Glutamatergic neuron (in vitro differentiated cells): ENCODE results near the gene TNS1. TPM values are rescaled to one million over a fixed set of nuclear protein-coding genes. Genes with fewer than 3 reads are reported as not detected.

Source experiments
- DNase-seq: peaks from one replicate; pipeline ENCODE4 v3.0.0; 2022
- H3K27ac Mint-ChIP-seq: one replicate; pipeline ENCODE4 v1.8.0; 2020; ENCODE audit warnings: mild to moderate bottlenecking, mixed read lengths, inconsistent platforms; ENCODE audit not compliant: unreplicated experiment
- H3K27me3 Mint-ChIP-seq: one replicate; pipeline ENCODE4 v1.8.0; 2020; ENCODE audit warnings: mild to moderate bottlenecking, moderate library complexity, mixed read lengths, inconsistent platforms; ENCODE audit not compliant: unreplicated experiment
- H3K36me3 Mint-ChIP-seq: one replicate; pipeline ENCODE4 v1.8.0; 2020; ENCODE audit warnings: mild to moderate bottlenecking, mixed read lengths, inconsistent platforms; ENCODE audit not compliant: unreplicated experiment
- H3K4me1 Mint-ChIP-seq: one replicate; pipeline ENCODE4 v1.8.0; 2020; ENCODE audit warnings: mild to moderate bottlenecking, low read depth, mixed read lengths, inconsistent platforms; ENCODE audit not compliant: unreplicated experiment
- H3K4me3 Mint-ChIP-seq: one replicate; pipeline ENCODE4 v1.8.0; 2020; ENCODE audit warnings: mild to moderate bottlenecking, mixed read lengths, inconsistent platforms; ENCODE audit not compliant: unreplicated experiment
- H3K9me3 Mint-ChIP-seq: one replicate; pipeline ENCODE4 v1.8.0; 2020; ENCODE audit warnings: mild to moderate bottlenecking, moderate library complexity, mixed read lengths, inconsistent platforms; ENCODE audit not compliant: unreplicated experiment
- CTCF ChIP-seq: fragments of 200-600 bp; sonication (generic); IDR thresholded peaks from one replicate; pipeline ENCODE4 v1.5.0; 2021; ENCODE audit not compliant: partially characterized antibody, unreplicated experiment
- total RNA-seq: library from RNA; stranded (reverse); fragmentation: NEBNext Ultra II Directional; extraction: Animal tissue kit (Norgen Biotek cat#: 25700); gene quantifications from one replicate; pipeline ENCODE4 v1.2.1, GENCODE V29; 2021; ENCODE audit not compliant: unreplicated experiment

The TNS1 gene
- total RNA-seq, 1 donor from 2014 or later = 3.2 TPM

GRCh38 chr2:217773539-217773938, 229.3 kb downstream of the TNS1 start:
- DNase-seq = no peak
- Mint-ChIP-seq H3K36me3 (no peaks in the 10 kb centered on the region), H3K4me1 (no peaks in the 10 kb centered on the region), H3K4me3 (no peak overlapping the region), H3K9me3 (peaks cover 1% of the 10 kb centered on the region), H3K27me3 (peaks cover 2% of the 10 kb centered on the region), H3K27ac (no peak overlapping the region)
- TF ChIP-seq CTCF = no peak

- Mint-ChIP-seq H3K27ac (no peak overlapping the region), H3K36me3 (peaks cover 12% of the 10 kb centered on the region), H3K9me3 (peaks cover 6% of the 10 kb centered on the region), H3K27me3 (peaks cover 2% of the 10 kb centered on the region), H3K4me3 (no peak overlapping the region), H3K4me1 (no peaks in the 10 kb centered on the region)
- TF ChIP-seq CTCF = no peak
- DNase-seq = no peak
Observed at GRCh38 chr2:217766356-217766755, 236.4 kb downstream of the TNS1 start.

GRCh38 chr2:217761645-217762277, 241.0 kb downstream of the TNS1 start:
- H3K27ac Mint-ChIP-seq = no peak overlapping the region
- H3K36me3 Mint-ChIP-seq = peaks cover 12% of the 10 kb centered on the region
- H3K4me1 Mint-ChIP-seq = no peaks in the 10 kb centered on the region
- no peak for DNase-seq
- no peak overlapping the region for H3K4me3 Mint-ChIP-seq
- no peak for TF ChIP-seq CTCF
- no peaks in the 10 kb centered on the region for H3K27me3 Mint-ChIP-seq
- peaks cover 8% of the 10 kb centered on the region for H3K9me3 Mint-ChIP-seq

GRCh38 chr2:217759991-217760390, 242.8 kb downstream of the TNS1 start:
- Mint-ChIP-seq H3K27ac (no peak overlapping the region), H3K4me1 (no peaks in the 10 kb centered on the region)

GRCh38 chr2:217757108-217757463, 245.7 kb downstream of the TNS1 start:
- Mint-ChIP-seq H3K4me1 (no peaks in the 10 kb centered on the region), H3K27me3 (no peaks in the 10 kb centered on the region), H3K36me3 (peaks cover 5% of the 10 kb centered on the region), H3K27ac (no peak overlapping the region), H3K9me3 (peaks cover 8% of the 10 kb centered on the region), H3K4me3 (no peak overlapping the region)
- DNase-seq = no peak
- no peak for TF ChIP-seq CTCF

More at GRCh38 chr2:217759991-217760390, 242.8 kb downstream of the TNS1 start:
- no peak overlapping the region for H3K4me3 Mint-ChIP-seq
- H3K36me3 Mint-ChIP-seq = peaks cover 12% of the 10 kb centered on the region
- DNase-seq = no peak
- H3K9me3 Mint-ChIP-seq = peaks cover 8% of the 10 kb centered on the region
- no peak for TF ChIP-seq CTCF
- H3K27me3 Mint-ChIP-seq = no peaks in the 10 kb centered on the region
